Kidney (tissue), 14 donors: ENCODE results near the gene ADAM8. TPM values are rescaled to one million over a fixed set of nuclear protein-coding genes. Genes with fewer than 3 reads are reported as not detected.
A peak's percentile ranks its signal among the peaks of the same experiment; 100 is the strongest.
"Not testable (repeated sequence)": the region's sequence is repeated elsewhere in the genome, so short reads cannot be mapped to it uniquely, and the experiment has no call there.

Source experiments
- DNase-seq, 5 donors: peaks; one replicate each; pipeline ENCODE4 v3.0.0-alpha.2; 2013 to 2020
- FAIRE-seq: peaks from 2 replicates; lab custom pipeline; 2012; peaks lifted over from hg19 to GRCh38; lab: Jason Lieb, UNC
- H3K27ac ChIP-seq, 2 donors: one replicate each; pipeline ENCODE4 v1.7.0; 2013; ENCODE audit warnings: low read depth in 2 of 2, low read length in 2 of 2, inconsistent platforms in 1 of 2
- H3K27me3 ChIP-seq: one replicate; pipeline ENCODE4 v1.7.1; 2013; ENCODE audit warnings: low read length, inconsistent platforms; ENCODE audit not compliant: control insufficient read depth, insufficient read depth
- H3K36me3 ChIP-seq, 3 donors: one replicate each; pipeline versions ENCODE4 v1.7.0 to v1.7.1; 2013; ENCODE audit warnings: low read length in 3 of 3, control low read depth in 1 of 3, inconsistent platforms in 1 of 3; ENCODE audit not compliant: insufficient read depth in 3 of 3, control insufficient read depth in 2 of 3
- H3K4me1 ChIP-seq, 3 donors: one replicate each; pipeline versions ENCODE4 v1.7.0 to v1.7.1; 2013; ENCODE audit warnings: low read length in 3 of 3, inconsistent platforms in 1 of 3, low read depth in 1 of 3; ENCODE audit not compliant: control insufficient read depth in 2 of 3, insufficient read depth in 2 of 3
- H3K4me3 ChIP-seq, 3 donors: one replicate each; pipeline versions ENCODE4 v1.7.0 to v1.8.1; 2013; ENCODE audit warnings: low read length in 3 of 3, control low read depth in 1 of 3, inconsistent platforms in 1 of 3
- H3K9ac ChIP-seq, 3 donors: one replicate each; pipeline versions ENCODE4 v1.7.0 to v1.7.1; 2013; ENCODE audit warnings: low read length in 3 of 3, control low read depth in 1 of 3, inconsistent platforms in 1 of 3
- H3K9me3 ChIP-seq, 3 donors: one replicate each; pipeline versions ENCODE4 v1.7.0 to v1.7.1; 2013; ENCODE audit warnings: low read length in 3 of 3, control low read depth in 1 of 3, inconsistent platforms in 1 of 3; ENCODE audit not compliant: control insufficient read depth in 2 of 3, insufficient read depth in 1 of 3
- intact Hi-C: fragments of 100-400 bp; cut with DNase I; formaldehyde crosslinking; loops from one replicate; pipeline ENCODE4 v1.11.1; 2022
- polyA plus RNA-seq: library from polyadenylated mRNA; stranded (reverse); fragments of 350-450 nt; fragmentation: Illumina TruSeq; extraction: RNeasy Lipid Tissue Mini Kit (QIAGEN cat#74804); gene quantifications from one replicate; pipeline ENCODE4 v1.2.3, GENCODE V29; 2014; ENCODE audit warnings: low read depth, low replicate concordance; ENCODE audit not compliant: insufficient read depth
- total RNA-seq: library from RNA; stranded (reverse); fragmentation: NEBNext Ultra II Directional; extraction: Animal tissue kit (Norgen Biotek cat#: 25700); gene quantifications from one replicate; pipeline ENCODE4 v1.2.1, GENCODE V29; 2021
- TF ChIP-seq, protein P1 (sequence below): IDR thresholded peaks from 3 replicates; pipeline ENCODE4 v1.5.1; 2012; ENCODE audit warnings: mild to moderate bottlenecking, moderate library complexity, borderline replicate concordance; ENCODE audit not compliant: insufficient read depth; ENCODE audit errors: extremely low read depth
- donor health status: control.
- donor health status: control.
- donor health status: control.
- donor health status: control.
- donor health status: control.
- donor health status: DM: yes; HTN: yes; CAD: no.
- donor health status: Normal renal cell carcinoma (clear cell type).

ADAM8 gene
- total and polyA plus RNA-seq, 2 donors from 2014 or later, result 3.4 to 16.6 TPM

DNA sequence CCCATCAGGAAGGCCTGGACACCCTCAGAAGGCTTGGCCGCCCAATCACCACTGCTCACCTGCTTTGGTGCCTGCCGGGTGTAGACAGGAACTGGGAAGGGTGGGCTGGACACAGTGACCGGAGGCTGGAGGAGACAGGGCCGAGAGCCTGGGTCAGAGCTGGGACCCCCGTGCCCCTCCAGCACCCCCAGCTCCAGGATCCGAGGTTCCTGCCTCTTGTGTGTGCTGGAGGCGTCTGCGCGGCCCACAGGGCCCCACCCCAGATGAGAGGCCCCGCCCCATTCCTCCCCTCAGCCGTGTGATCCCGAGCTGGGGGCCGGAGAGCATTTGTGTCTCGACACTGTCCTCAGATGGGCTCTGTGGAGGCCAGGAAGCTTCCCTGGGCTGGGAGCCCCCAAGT lies 9.4 kb downstream of the ADAM8 start:
- TF ChIP-seq, protein P1, sequence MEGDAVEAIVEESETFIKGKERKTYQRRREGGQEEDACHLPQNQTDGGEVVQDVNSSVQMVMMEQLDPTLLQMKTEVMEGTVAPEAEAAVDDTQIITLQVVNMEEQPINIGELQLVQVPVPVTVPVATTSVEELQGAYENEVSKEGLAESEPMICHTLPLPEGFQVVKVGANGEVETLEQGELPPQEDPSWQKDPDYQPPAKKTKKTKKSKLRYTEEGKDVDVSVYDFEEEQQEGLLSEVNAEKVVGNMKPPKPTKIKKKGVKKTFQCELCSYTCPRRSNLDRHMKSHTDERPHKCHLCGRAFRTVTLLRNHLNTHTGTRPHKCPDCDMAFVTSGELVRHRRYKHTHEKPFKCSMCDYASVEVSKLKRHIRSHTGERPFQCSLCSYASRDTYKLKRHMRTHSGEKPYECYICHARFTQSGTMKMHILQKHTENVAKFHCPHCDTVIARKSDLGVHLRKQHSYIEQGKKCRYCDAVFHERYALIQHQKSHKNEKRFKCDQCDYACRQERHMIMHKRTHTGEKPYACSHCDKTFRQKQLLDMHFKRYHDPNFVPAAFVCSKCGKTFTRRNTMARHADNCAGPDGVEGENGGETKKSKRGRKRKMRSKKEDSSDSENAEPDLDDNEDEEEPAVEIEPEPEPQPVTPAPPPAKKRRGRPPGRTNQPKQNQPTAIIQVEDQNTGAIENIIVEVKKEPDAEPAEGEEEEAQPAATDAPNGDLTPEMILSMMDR, result no peak

DNA sequence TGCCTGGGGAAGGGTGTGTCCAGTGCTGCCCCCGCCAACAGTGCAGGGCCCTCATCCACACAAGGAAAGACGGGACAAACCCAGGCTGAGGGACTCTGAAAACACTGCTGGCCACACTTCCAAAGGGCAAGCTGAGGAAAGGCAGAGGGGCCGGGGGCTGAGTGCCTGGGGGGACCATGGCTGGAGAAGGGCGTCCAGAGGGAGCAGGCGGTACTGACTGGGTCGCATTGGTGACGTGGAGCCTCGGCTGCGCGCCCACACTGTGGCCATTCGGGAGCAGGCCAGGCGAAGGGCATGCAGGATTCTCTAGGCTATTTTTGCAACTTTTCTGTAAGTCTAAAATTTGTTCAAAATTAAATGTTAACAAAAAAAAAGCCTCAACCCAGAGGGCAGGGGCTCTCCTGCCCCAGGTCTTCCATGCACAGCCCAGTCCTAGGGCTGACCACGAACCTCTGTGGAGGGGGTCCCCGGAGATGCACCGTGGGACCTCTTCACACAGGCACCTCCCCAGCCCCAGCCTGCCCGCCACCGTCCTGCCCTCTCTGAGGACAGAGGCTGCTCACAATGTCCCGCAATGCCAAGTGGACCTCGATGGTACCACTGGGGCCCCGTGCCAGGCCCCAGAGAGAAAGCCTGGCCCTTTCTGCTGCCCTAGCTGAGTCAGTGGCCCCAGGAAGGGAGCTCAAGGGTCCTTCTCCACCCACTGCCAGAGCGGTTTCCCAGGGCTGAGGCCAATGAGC lies 10.4 kb downstream of the ADAM8 start:
- Histone ChIP-seq H3K27ac (no peak overlapping the region), H3K9me3 (no peaks in the 10 kb centered on the region), H3K4me1 (peaks cover 0 to 7% (median 0%) of the 10 kb centered on the region in 3 donors), H3K27me3 (no peaks in the 10 kb centered on the region), H3K36me3 (no peaks in the 10 kb centered on the region), H3K4me3 (no peak overlapping the region), H3K9ac (no peak overlapping the region)
- FAIRE-seq, result no peak
- TF ChIP-seq, protein P1, result no peak
- intact Hi-C loops, result no loop called here
- DNase-seq, result no peak

More for the DNA sequence above, 9.4 kb downstream of the ADAM8 start:
- H3K27me3 ChIP-seq, result no peaks in the 10 kb centered on the region
- no peak overlapping the region for H3K4me3 ChIP-seq
- no peaks in the 10 kb centered on the region for H3K9me3 ChIP-seq
- no peak overlapping the region for H3K27ac ChIP-seq
- intact Hi-C loops, result no loop called here
- DNase-seq (peak in 1 of 5 donors; percentile 73), FAIRE-seq (no peak)
- H3K4me1 ChIP-seq, result peaks cover 0 to 6% (median 0%) of the 10 kb centered on the region in 3 donors
- H3K36me3 ChIP-seq, result no peaks in the 10 kb centered on the region
- H3K9ac ChIP-seq, result no peak overlapping the region

DNA sequence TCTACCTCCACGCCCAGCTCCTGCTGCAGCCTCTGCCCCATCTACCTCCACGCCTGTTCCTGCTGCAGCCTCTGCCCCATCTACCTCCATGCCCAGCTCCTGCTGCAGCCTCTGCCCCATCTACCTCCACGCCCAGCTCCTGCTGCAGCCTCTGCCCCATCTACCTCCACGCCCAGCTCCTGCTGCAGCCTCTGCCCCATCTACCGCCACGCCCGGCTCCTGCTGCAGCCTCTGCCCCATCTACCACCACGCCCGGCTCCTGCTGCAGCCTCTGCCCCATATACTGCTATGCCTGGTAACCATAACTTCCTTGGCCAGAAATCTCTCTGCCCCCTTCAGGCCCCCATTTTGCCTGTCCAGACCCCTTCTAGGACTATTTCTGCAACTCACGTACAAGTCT lies 11.6 kb downstream of the ADAM8 start:
- H3K9me3 ChIP-seq, H3K4me3 ChIP-seq, H3K27me3 ChIP-seq, H3K27ac ChIP-seq, H3K4me1 ChIP-seq, intact Hi-C loops, DNase-seq, FAIRE-seq, H3K9ac ChIP-seq, H3K36me3 ChIP-seq: not testable (repeated sequence)

DNA sequence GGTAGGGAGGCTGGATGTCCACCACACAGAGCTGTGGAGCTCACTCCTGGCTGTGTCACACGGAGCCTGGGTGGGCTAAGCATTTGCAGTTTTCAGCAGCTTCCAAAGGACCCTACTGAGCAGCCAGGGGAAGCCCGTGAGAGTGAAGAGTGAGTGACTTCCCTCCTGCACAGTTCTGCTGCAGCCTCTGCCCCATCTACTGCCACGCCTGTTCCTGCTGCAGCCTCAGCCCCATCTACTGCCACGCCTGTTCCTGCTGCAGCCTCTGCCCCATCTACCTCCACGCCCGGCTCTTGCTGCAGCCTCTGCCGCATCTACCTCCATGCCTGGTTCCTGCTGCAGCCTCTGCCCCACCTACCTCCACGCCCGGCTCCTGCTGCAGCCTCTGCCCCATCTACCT lies 12.2 kb downstream of the ADAM8 start:
- no peak overlapping the region for H3K27ac ChIP-seq
- TF ChIP-seq, protein P1, result no peak
- H3K9ac ChIP-seq, result no peak overlapping the region
- no peak overlapping the region for H3K4me3 ChIP-seq
- FAIRE-seq (no peak), DNase-seq (no peak)
- no peaks in the 10 kb centered on the region for H3K36me3 ChIP-seq
- no peaks in the 10 kb centered on the region for H3K27me3 ChIP-seq
- no peaks in the 10 kb centered on the region for H3K9me3 ChIP-seq
- H3K4me1 ChIP-seq, result peaks cover 0 to 9% (median 0%) of the 10 kb centered on the region in 3 donors
- intact Hi-C loops, result no loop called here
